Epithelial cell of prostate (primary cell): ENCODE measurements around the gene ATXN7.

Experiments used
- DNase-seq: peaks from one replicate; pipeline ENCODE4 v3.0.0-alpha.2; 2011; ENCODE audit warnings: low read depth, low spot score
- H3K27ac ChIP-seq: fragments of 450-650 bp; 2 replicates; pipeline ENCODE4 v1.5.1; 2017; ENCODE audit warnings: mild to moderate bottlenecking

ATXN7 gene

GRCh38 chr3:63861306-63861705, 2.4 kb upstream of the ATXN7 start:
- no peak for DNase-seq
- H3K27ac ChIP-seq = no peak overlapping the region

DNA sequence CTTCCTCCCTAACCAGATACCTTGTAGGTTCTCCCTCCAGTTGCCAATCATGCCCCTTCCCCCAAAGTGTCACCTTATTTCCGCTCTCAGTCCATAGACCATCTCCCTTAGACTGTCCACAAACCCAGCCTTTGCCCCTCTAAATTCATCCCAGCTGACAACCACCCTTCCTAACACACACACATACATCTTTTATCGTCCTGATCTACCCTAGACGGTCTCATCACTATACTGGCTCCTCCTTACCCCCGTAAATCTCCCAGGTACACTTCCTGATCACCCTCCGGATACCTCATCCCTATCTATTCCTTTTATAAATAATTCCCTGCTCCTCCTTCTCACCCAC, 890 bp upstream of the ATXN7 start:
- peak overlapping the region; percentile 67 for H3K27ac ChIP-seq
- no peak for DNase-seq

DNA sequence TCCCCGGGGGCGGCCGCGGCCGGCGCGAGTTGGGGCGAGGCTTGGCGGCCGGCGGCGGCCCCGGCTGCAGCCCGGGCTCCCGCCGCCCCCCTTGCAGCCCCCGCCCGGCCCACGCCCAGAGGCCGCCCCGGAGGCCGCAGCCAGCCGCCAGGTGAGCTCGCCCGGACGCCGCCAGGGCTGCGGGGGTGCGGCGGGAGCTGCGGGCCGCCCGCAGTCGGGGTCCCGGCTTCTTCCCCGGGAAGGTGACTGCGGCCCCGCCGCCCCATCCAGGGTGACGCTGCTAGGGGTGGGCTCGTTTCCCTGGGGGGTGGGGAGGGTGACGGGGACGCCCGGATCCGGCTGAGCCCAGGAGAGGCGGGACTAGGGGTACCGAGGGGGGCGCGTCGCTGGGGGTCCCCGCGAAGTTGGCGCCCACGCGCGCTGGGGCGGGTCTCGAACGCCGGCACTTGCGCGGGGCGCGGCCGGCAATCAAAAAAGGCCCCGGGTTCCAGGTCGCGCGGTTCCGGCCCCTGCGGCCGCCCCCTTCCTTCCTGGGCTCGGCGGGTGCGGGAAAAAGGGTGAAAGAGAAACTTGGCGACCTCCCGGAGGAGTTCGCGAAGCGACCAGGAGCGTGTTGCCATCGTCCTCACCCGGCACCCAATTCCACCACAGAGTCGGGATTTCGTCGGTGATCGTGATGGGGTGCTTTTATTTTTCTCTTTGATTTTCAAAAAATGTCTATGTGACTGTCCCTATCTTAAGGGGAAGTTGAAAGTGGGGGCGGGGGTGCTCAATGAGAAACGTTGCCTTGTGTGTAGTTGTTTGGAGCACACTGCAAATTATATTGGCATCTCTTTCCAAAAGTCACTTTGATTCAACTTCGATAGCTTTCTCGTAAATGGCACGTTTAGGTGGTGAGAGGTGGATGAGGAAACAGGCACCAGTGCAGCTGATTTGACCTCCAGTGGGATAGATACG, 619 bp downstream of the ATXN7 start:
- DNase-seq = no peak

DNA sequence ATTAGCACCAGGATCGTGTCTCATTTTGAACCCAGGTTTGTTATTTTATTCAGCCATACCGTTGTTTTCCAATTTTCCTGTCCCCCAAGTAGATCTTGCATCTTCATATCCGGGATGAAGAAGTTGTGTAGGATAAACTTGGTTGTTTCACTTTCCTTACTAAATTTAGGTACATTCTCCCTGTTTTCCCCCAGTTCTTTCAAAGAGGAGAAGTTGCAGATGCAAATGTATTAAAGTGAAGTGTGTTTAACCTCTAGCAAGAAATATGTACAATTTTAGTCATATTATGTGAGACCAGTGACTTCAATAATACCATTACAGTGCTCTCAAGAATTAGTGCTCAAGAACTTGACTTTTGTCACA, 1.3 kb downstream of the ATXN7 start:
- DNase-seq = no peak
- H3K27ac ChIP-seq = peak overlapping the region; percentile 67

More for the DNA sequence above, 619 bp downstream of the ATXN7 start:
- peak overlapping the region; percentile 67 for H3K27ac ChIP-seq

- H3K27ac ChIP-seq = no peak overlapping the region
- no peak for DNase-seq
Measured at GRCh38 chr3:63867225-63867624, 3.6 kb downstream of the ATXN7 start.

DNA sequence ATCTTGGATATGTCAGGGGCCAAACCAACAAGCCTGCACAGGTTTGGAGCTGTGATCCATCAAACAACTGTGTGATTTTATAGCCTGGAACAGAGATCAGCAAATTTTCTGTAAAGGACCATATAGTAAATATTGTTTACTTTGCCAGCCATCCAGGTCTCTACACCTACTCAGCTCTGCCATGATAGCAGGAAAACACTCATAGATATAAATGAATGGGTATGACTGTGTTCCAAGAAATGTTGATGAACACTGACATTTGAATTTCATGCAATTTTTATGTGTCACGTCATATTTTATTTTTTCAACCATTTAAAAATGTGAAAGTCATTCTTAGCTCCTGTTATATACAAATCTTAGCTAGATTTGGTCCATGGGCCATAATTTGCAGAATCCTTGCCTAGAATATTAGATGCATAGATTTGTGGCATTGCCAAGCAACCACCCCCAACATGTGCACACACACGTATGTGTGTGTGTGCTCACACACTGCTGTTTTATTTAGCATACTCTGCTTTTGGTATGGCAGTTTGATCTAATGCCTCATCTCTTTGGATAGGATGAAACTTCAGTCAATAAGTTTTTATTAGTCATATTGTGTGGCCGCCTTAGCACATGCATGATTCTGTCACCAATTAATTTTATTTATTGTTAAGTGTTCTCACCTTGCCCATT, 6.4 kb downstream of the ATXN7 start:
- DNase-seq = no peak
- H3K27ac ChIP-seq = no peak overlapping the region

GRCh38 chr3:63870615-63871005, 6.9 kb downstream of the ATXN7 start:
- DNase-seq = no peak
- H3K27ac ChIP-seq = no peak overlapping the region

- peak; percentile 51 for DNase-seq
- peak overlapping the region; percentile 22 for H3K27ac ChIP-seq
Measured at GRCh38 chr3:63872135-63872924, 8.7 kb downstream of the ATXN7 start.

DNA sequence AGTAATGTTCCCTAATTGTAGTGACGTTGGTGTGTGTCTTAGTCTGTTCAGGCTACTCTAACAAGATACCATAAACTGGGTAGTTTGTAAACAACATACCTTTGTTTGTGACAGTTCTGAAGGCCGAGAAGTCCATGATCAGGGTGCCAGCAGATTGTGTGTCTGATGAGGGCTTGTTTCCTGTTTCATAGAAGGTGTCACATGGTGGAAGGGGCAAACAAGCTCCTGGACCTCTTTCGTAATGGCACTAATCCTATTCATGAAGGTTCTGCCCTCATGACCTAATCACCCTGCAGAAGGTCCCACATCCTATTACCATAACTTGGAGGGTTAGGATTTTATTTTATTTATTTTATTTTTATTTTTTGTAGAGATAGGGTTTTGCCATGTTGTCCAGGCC, 11.1 kb downstream of the ATXN7 start:
- H3K27ac ChIP-seq = no peak overlapping the region
- DNase-seq = no peak

DNA sequence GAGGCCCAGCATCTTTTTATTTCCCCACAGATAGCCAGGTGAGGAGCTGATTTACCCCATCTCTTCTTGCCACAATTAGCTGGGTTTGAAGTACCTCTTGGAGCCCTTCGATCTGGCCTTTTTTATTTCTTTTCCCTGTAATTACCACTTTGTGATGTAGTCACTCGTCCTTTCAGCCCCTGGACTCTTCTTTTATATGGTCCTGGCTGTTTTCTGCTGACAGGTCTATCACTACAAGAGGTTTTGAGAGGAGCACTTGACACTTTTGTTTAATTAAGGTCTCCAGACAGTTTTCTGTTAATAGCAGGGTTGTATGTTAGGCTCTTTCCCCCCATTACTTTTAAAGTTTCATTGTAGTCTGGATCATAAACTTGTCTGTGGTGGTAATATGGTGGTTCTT, 11.8 kb downstream of the ATXN7 start:
- no peak for DNase-seq
- no peak overlapping the region for H3K27ac ChIP-seq

- no peak for DNase-seq
- H3K27ac ChIP-seq = no peak overlapping the region
Measured at GRCh38 chr3:63876260-63876659, 12.6 kb downstream of the ATXN7 start.

- no peak for DNase-seq
- H3K27ac ChIP-seq = no peak overlapping the region
Measured at GRCh38 chr3:63877737-63878393, 14.2 kb downstream of the ATXN7 start.

DNA sequence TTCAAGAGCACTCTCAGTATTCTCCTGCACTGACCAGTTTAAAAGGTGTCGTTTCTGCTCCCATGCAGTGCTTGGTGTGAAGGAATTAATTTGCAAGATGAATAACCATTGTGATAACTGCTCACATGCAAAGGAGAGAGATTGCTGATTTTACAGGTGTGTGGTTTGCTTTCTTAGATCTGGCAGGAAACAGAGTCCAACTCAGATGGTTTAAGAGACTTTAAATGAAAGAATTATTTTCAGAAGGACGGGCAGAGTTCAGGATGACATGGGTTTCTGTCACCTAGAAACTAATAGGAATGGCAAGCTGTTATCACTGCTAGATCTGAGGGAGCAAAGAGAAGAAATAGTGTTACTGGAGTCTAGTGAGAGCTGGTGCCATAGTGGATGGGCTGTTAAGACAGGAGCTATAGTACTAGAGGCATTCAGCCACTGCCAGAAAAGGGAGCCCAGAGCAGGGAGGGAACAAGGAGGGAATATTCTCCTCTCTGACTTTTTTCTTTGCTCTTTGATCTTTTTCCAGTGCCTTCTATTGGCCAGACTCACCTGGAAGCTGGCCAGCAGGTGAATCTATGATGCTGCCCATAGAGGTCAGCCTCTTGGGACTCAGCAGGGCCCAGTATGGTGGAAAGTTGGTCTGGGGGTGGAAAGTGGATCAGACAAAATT, 14.9 kb downstream of the ATXN7 start:
- no peak for DNase-seq
- H3K27ac ChIP-seq = no peak overlapping the region

- no peak overlapping the region for H3K27ac ChIP-seq
- no peak for DNase-seq
Measured at GRCh38 chr3:63880653-63881052, 17.0 kb downstream of the ATXN7 start.

- H3K27ac ChIP-seq = no peak overlapping the region
Measured at GRCh38 chr3:63886858-63887257, 23.2 kb downstream of the ATXN7 start.

GRCh38 chr3:63891518-63891917, 27.9 kb downstream of the ATXN7 start:
- H3K27ac ChIP-seq = no peak overlapping the region
- no peak for DNase-seq

More at GRCh38 chr3:63886858-63887257, 23.2 kb downstream of the ATXN7 start:
- no peak for DNase-seq

DNA sequence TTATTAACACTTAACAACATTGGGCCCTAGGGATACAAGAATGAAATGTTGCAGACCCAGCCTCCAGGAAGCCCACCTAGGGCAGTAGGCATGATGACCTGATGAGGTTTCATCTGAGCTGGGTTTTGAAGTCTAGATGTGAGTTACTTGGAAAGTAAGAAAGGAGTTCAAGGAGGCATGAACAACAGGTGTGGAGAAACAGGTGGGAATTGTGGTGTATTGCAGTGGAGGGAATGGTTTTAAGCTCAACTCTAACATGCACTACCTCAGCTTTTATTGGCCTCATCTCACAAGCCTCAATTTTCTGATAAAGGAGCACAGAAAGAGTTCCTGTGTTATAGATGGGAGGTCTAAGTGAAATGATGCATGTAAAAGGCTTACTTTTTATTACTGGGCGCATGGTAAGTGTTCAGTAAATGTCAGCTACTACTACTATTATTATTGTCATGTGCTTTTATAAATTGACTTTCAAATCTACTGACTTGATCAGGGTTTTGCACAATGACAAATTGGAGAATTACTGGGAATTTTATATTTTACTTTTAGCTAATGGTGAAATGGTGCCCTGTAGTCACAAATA, 29.2 kb downstream of the ATXN7 start:
- no peak for DNase-seq
- H3K27ac ChIP-seq = no peak overlapping the region

GRCh38 chr3:63895422-63896189, 31.9 kb downstream of the ATXN7 start:
- no peak for DNase-seq
- H3K27ac ChIP-seq = no peak overlapping the region
